Hematopoietic multipotent progenitor cell treated with erythropoietin and hydrocortisone succinate and interleukin-3 and kit ligand, for 8 days (in vitro differentiated cells): ENCODE measurements around the gene NT5DC1.
"Not testable (repeated sequence)": the region's sequence is repeated elsewhere in the genome, so short reads cannot be mapped to it uniquely, and the experiment has no call there.

Experiments used
- DNase-seq: peaks from one replicate; pipeline ENCODE4 v3.0.0-alpha.2; 2015

NT5DC1 gene

DNA sequence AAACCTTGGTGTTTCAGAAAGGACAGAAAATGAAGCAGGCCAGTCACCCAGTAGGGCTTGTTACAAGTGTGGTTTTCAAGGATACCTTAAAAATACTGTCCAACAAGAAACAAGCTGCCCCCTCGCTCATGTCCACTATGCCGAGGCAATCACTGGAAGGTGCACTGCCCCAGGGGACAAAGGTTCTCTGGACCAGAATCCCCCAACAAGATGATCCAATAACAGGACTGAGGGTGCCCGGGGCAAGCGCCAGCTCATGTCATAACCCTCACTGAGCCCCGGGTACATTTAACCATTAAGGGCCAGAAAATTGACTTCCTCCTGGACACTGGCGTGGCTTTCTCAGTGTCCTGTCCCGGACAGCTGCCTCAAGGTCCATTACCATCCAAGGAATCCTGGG, 6.6 kb upstream of the NT5DC1 start:
- DNase-seq, result no peak

DNA sequence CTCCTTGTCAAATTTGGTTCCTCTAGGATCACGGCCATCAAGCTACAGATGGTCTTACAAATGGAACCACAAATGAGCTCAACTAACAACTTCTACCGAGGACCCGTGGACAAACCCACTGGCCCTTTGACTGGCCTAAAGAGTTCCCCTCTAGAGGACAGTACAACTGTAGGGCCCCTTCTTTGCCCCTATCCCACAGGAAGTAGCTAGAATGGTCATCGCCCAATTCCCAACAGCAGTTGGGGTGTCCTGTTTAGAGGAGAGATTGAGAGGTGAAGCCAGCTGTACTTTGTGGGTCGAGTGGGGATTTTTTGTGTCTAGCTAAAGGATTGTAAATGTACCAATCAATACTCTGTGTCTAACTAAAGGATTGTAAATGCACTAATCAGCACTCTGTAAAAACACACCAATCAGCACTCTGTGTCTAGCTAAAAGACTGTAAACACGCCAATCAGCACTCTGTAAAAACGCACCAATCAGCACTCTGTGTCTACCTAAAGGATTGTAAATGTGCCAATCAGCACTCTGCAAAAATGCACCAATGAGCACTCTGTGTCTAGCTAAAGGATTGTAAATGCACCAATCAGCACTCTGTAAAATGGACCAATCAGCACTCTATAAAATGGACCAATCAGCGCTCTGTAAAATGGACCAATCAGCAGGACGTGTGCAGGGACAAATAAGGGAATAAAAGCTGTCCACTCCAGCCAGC, 4.4 kb upstream of the NT5DC1 start:
- not testable (repeated sequence) for DNase-seq

DNA sequence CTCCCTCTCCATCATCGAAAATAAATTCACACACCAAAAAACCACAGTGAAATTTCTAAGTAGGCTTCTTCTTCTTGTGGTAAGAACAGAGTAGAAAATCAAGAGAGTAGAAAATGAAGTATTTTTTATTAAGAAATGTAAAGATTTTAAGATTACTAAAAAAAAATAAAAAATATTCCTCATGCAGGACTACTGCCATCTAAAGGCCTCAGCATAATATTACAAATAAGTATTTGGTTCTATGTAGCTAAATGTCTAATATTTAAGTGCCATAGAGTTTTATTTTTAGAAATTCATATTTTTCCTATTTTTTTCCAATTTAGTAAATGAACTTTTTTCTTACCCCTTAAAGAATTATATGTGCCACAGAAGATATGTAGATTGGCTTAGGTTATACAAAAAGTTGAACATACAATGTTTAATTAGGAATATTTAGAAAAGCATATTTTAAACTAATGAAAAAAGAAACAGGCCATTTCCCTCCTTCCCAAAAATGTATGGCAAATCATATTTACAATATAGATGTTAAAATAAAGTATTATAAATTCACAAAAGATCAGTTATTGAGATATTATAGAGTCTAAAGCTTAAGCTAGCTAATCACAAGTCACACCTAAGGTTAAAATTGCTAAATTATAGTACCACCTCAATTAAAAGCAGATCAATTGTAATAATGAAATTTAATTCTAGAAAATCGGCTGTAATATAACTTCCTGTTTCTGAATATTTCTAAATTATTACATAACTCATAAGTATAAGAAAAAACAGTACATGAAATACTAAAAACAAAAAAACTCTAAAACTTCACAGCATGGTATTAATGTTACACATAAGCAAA, 3.5 kb upstream of the NT5DC1 start:
- DNase-seq, result peak; percentile 30

DNA sequence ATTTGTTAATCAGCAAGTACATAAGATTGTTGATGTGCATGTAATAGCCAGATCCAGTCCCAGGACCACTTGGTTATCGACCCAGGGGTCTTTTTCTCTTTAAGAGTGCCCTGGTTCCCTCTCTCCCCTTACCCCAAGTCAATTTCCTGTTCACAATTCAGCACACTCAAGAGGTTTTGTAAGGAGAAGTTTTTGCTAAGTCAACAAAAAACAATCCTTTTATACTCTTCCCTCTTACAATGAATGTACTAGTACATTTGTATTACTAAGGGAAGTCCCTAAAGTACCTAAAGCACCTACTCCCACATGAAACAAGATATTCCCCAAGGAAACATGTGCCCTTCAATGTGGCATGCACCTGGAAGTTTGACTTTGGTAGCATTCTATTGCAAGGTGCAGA, 1.6 kb upstream of the NT5DC1 start:
- no peak for DNase-seq

DNA sequence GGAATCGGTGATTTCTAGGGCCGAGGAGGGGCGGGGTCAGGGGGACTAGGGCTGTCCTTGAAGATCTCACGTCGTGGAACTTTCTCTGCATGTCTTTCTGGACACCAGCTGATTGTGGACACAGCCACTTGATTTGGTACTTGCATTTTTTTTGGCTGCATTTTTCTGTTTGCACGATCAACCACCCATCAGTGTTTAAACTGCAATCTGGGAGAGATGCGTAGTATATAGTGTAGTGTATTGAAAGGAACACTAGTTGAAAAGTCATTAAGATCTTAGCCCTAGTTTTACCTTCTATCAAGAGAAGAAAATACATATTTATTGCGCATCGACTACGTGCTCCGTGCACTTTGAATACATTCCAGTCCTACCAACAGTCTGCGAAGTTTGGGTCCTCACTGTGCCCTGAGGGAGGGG, 657 bp downstream of the NT5DC1 start:
- no peak for DNase-seq

DNA sequence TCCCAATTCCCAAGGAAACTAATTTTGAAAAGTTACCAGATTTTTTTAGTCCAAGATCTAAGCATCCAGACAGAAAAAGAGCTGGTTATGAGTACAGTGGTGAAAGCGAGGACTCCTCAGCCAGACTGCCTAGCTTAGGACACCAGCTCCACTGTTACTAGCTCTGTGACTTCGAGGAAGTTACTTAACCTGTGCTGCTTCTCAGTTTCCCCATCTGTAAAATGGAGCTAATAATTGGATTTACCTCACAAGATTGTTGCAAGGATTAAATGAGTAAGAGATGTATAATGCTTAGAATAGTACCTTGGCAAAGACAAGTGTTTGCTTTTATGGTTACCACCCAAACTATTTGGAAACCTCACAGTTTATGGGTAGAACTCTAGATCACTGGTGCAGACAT, 1.1 kb downstream of the NT5DC1 start:
- no peak for DNase-seq

DNA sequence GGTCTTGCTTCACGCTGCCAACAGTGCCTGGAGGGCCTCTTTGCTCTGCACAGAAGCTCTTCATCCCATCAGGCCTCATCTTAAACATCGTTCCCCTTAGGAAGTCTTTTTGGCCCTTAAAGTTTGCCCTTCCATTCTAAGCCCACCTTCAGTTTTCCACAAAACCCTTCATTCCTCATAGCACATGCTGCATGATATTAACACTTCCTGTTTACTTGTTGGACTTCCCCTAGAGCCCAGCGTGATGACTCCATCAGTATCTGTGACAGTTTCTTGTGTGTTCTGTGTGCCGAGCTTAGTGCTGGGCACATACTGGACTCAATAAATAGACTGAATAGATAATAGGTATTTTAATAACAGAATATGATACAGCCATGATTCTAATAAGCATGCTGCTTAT, 2.2 kb downstream of the NT5DC1 start:
- no peak for DNase-seq

DNA sequence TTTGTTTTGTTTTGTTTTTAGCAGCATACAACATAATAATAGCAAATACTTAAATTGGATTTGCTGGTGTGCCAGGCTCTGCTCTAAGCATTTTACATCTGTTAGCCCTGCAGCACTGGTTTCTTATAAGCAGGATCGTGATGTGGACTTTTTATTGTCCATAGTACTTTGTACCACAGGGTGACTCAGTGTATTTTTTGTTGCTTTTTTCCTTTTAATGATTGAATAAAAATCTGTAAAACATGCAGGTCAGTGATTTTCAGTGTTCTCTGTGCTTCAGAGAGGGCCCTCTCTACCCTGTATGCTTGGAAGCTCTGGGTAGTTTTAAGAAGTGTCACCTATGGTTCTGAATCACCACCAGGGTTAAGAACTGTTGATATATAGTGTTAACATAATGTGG, 4.0 kb downstream of the NT5DC1 start:
- no peak for DNase-seq

DNA sequence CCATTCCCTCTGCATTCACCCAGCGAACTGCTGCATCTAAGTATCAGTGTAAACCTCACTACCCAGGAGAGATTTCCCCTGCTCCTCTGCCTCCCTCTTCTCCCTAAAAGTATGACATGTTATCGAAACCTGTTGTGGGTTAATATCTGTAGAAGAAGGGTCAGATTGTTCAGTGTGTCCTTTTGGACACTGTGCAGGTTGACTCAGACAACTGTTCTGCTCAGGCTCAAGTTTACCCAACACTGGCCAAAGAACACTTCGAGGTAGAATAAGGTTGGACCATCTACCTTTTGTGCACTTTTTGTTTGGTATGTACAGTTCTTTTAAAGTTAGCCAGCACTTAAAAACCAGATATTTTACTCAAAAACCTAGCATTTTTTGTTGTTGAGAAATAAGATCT, 4.6 kb downstream of the NT5DC1 start:
- DNase-seq, result no peak

DNA sequence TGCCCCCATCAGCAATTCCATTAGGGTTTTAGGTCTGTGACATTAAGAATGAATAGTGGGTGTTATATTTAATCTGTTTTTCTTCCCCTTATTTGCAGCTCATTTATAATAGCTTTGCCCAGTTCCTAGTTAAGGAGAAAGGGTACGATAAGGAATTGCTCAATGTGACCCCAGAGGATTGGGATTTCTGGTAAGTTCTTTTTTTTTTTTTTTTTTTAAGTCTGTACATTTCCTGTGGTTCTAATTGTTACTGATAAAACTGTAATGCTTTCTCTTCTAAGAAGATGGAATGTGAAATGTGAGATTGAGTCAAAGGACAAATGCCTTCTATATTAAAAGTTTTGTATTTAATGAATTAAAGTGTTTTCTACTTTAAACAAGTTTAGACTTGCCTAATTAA, 5.5 kb downstream of the NT5DC1 start:
- DNase-seq, result no peak

DNA sequence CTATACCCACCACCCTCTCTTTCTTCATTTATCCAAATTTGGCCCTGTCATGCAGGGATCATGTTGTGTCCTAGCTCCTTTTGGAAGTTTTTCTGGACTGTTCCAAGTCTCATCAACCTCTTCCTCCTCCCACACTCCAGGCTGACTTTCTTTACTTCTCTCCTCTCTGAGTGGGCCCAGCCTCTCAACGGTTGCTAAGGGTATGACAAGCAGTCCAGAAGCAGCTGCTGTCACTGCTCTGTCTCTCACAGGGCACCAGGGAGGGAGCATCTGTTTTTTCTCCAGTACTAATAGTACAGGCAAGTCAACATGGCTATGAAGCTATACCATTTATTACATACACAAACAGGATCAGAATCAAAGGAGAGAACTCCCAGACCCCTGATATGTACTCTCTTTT, 8.2 kb downstream of the NT5DC1 start:
- DNase-seq, result no peak

DNA sequence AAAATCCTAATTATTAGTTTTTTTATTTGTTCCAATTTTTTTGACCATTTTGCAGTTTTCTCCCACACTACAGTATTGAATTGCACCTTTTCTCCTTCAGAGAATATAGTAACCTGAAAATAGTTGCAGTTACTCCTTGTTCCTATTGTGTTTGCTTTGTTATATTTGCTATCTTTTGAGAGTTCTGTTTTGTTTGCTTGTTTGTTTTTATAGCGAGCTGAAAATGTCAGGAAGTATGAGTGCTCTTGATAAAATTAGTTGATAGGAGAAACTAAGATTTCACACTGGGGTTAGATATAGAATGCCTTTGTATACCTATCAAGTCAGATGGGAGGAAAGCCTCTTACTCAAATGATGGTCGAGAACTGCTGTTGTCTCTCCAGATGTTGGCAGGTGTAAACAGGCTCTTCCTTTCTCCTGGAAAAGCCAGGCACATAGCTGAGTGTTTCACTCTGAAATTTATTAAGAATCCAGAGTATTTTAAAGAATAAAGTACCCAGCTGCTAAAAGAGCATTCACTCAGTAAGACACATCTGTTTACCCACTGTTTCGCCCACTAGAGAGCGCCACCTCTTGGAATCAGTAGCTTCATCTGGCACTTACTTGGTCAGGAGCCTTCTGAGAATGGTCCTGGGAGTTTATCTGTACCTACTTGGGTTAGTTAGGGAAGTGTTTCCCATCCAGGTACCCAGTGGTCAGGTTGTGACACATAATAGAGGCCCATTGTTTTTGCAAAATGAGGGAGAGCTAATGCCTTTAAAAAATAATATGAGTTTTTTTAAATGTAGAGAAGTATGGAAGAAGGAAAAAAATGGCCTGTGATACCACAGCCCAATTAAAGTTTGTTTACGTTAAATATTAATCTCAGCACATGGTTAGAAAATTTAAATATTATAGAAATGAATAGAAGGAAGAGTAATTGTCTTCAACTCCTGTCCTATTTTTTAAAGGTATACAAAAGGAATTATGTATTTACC, 11.2 kb downstream of the NT5DC1 start:
- peak; percentile 62 for DNase-seq

DNA sequence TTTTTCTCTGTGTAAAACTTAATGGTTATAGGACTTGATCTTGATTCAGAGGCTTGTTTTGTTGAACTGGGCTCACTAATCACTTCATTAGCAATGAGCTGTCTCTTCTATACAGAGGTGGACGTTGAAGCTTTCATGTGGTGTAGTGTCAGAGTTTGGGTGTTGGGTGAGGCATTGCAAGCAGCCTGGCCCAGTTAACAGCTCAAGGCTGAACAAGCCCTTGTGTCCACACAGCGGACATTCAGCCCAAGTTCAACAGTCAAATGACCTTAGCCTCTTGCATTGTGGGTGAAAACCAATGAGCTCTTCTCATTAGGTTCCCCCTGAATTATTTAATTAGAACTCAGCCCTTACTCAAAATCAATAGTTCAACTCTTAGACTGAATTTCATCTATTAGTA, 12.7 kb downstream of the NT5DC1 start:
- DNase-seq, result no peak

DNA sequence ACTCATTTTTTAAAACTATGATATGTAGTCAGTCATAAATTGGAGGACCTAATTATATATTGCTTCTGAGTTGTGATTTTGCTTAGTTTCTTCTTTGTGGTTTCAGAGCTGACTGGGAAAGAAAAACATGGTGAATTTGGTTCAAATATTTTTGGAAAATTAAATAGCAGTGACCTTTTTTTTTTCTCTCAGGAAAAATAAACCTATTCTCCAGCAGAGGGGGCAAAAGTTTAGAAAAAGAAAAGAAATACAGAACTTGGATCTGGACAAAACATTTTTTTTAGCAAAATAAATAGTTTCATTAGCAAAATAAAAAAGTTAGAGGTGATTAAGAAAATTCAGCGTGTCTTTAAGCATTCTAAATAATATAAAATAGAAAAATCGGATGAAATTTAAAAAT, 15.1 kb downstream of the NT5DC1 start:
- DNase-seq, result peak; percentile 6

DNA sequence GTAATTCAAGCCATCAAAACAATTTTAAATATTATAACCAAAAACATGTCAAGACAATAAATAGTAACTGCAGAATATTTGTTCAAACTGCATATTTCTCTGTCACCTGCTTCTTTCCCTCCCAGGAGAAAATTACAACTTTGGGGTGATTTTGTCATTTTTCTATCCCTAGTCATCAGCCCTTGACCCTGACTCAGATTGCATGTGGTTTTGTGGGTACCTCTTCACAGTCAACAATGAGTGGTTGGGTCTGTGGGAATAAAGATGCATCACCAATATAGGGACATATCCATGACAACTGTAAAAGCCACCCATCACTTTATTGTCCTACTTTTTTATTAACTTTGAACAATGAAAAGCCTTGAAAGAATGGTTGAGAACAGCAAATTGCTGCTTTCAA, 18.0 kb downstream of the NT5DC1 start:
- no peak for DNase-seq

DNA sequence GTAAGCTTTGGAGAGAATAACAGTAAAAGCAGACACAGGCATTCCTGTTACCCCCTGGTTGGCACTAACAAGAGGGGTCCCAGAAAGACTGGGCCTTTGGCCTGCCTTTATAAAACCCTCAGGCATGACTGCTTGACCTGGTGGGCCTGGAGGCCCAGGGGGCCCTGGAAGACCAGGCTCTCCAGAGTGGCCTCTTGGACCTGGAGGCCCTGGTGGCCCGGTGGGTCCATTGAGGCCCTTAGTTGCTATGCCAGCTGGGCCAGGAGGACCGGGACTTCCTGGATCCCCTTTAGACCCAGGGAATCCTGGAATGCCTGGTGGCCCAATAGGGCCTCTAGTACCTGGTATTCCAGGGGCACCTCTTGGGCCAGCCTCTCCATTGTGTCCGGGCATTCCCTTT, 19.8 kb downstream of the NT5DC1 start:
- DNase-seq, result no peak

DNA sequence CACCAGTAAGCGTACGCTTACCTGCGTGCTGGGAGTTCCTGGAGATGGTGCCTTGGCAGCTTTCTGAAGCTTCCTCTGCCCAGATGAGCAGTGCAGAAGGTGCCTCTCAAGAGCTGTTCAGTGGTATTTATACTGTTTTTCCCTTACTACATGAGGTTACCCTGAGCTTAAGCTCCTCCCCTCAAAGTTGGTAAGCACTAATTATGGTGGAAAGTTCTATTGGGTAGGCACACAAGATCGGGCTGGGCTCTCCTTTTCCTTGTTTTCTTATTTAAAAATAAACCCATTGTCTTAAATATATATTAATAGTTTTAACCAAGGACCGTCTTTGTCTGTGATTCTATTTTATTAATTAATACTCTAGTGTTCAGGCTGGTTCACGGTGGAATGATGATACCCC, 25.4 kb downstream of the NT5DC1 start, which contains the start of gene COL10A1:
TSS of gene COL10A1 (minus strand) at position 101 of the 400 bp plus-strand sequence. CDS start 640 bp downstream, outside the sequence.
- no peak for DNase-seq

DNA sequence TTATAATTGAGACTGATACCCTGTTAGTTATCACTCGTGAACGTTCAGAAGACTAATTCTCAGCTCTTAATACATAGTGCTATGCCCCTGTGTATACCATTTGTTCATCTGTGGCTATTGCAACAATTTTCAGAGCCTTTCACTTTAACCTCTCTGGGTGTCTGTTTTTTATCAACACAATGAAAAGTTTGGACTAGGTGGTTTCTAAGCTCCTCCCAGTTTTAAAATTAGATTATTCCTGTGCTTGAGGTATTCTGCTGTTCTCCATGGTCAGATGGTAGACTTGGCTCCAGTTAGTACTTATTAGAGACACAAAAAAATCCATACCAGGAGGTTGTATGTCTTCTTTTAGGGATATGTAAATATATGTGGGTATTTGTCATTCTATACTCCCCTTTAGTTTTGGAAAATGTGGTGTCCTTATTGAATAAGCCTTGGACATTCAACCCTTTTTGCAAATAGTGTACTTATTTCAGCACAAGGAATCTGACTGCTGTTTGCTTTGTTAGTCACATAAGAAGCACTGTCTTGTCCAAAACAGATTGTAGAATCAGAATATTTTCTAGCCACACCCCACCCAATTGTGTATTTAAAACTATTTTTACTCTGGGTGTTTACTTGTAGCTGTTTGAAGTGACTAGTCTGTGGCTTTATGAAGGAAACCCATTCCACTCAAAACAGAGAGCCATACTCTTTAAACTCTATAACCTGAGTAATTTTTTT, 27.3 kb downstream of the NT5DC1 start:
- DNase-seq, result no peak

DNA sequence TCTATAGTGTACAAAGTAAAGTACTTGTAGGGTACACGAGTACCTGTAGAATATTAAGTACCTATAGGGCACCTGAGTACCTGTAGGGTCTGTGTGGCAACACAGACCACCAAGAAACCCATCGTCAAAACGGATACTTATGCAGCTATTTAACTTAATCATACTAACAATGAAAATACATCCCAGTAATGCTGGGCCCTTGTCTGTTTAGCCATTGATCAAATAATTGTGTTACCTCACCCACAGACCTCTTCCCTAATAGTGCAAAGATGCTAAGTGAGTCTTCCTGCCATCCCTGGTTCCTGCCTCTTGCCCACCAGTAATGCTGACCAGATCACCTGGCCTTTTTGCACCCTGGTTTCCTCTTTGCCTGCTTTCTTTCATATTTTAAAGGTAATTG, 32.8 kb downstream of the NT5DC1 start:
- DNase-seq, result no peak

DNA sequence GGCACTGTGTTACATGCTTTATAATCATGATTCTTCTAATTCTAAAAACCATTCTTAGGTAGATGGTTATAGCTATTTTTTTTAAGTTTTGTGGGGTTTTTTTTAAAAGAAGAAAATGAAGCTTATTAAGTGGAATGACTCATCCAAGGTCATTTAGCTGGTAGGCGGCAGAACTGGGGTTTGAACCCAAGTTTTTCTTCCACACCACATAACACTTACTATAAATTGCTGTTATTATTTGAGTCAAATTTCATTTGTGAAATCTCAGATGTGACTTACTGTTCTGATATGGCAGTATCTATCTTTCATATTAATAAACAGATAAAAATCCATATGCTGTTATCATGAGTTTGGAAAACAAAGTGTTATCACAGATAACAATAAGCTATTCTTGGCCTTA, 35.7 kb downstream of the NT5DC1 start:
- no peak for DNase-seq

DNA sequence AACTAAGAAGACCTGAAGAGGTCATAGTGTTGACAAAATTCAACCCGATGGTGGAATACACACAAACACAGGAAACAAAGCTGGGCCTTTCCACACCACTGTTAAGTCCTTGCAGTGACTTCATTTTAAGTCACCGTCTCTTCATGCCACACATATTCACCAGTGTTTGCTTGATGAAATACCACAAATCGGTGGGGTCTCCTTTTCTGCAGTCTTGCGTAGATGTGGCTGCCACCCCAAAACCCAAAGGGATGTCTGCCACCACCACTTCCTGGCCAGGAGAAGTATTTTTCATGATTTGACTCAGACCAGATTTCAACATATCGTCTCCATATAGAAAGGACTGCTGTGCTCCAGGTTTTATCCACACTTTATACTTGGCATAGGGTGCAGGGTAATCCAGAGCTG, 36.3 kb downstream of the NT5DC1 start:
- DNase-seq, result no peak

DNA sequence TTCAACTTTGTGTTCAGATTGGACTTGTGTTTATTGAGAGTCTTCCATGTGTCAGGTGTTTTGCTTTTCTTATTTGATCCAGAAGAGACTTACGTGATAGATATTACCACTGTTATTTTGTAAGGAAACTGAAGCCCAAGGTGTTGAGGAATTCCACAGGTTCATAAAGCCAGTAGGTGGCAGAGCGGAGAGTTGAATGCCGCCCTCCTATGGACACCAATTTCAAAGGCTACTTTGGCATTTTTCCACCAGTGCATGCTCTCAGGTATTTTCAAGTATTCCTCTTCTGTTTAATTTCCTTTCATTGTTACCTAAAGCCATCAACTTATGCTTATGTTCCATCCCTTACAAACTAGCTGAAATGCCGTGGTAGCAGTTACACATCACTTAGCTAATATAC, 39.3 kb downstream of the NT5DC1 start:
- DNase-seq, result no peak

DNA sequence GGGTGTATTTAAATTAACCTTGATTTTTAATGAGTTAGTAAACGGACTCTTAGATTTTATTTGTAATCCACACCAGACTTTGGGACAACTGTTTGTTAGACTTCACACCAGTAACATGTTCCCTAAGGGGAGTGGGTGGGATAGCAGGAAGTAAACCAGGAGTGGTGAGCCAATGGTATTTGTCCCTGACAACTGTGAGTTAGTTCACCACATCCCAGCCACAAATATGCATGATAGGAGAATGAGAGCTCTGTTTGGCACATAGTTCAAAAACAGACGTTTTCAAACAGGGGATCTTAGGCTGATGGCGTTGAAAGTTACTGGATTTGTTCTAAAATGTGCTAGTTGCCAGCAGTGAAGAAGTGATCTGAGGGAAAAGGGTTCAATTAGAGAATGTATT, 44.0 kb downstream of the NT5DC1 start:
- DNase-seq, result no peak
